HL-60 (cell line): ENCODE data around the gene PCDHGA12.

Experiments
- DNase-seq, 2 experiments: peaks; one replicate each; pipeline ENCODE4 v3.0.0-alpha.2; 2010 to 2020; ENCODE audit warnings: low read depth in 1 of 2, low spot score in 1 of 2
- H3K27ac ChIP-seq: fragments of 250-450 bp; sonication (Bioruptor Pico); replicated peaks from 2 replicates; pipeline ENCODE4 v1.5.1; 2020; ENCODE audit warnings: mild to moderate bottlenecking, moderate library complexity
- H3K27me3 ChIP-seq: fragments of 250-450 bp; sonication (Bioruptor Pico); 2 replicates; pipeline ENCODE4 v1.5.1; 2021; ENCODE audit warnings: mild to moderate bottlenecking, moderate library complexity; ENCODE audit not compliant: insufficient read depth, poor library complexity, severe bottlenecking
- H3K4me3 ChIP-seq: replicated peaks from 2 replicates; pipeline ENCODE4 v1.5.1; 2011; ENCODE audit warnings: mild to moderate bottlenecking, control low read depth, low read length; ENCODE audit not compliant: insufficient read depth
- GABPA ChIP-seq: IDR thresholded peaks from 2 replicates; pipeline ENCODE4 v1.6.1; 2012; ENCODE audit warnings: low read depth
- POLR2AphosphoS5 ChIP-seq: IDR thresholded peaks from 2 replicates; pipeline ENCODE4 v1.6.1; 2012; ENCODE audit warnings: low read depth
- SPI1 ChIP-seq: IDR thresholded peaks from 2 replicates; pipeline ENCODE4 v1.6.1; 2012; ENCODE audit warnings: low read depth, mild to moderate bottlenecking, borderline replicate concordance
- long read RNA-seq: library from polyadenylated mRNA; unstranded; transcript quantifications from one replicate; pipeline ENCODE4 v2.0.0, GENCODE V29; 2020
- TF ChIP-seq, protein P1 (sequence below): IDR thresholded peaks from 2 replicates; pipeline ENCODE4 v1.6.1; 2012; ENCODE audit warnings: low read depth; ENCODE audit not compliant: insufficient replicate concordance
- TF ChIP-seq, protein P2 (sequence below): IDR thresholded peaks from one replicate; pipeline ENCODE4 v1.5.1; 2011; ENCODE audit warnings: low read length, control low read depth, inconsistent platforms; ENCODE audit not compliant: insufficient read depth

Gene PCDHGA12
- long read RNA-seq: 0 reads

DNA sequence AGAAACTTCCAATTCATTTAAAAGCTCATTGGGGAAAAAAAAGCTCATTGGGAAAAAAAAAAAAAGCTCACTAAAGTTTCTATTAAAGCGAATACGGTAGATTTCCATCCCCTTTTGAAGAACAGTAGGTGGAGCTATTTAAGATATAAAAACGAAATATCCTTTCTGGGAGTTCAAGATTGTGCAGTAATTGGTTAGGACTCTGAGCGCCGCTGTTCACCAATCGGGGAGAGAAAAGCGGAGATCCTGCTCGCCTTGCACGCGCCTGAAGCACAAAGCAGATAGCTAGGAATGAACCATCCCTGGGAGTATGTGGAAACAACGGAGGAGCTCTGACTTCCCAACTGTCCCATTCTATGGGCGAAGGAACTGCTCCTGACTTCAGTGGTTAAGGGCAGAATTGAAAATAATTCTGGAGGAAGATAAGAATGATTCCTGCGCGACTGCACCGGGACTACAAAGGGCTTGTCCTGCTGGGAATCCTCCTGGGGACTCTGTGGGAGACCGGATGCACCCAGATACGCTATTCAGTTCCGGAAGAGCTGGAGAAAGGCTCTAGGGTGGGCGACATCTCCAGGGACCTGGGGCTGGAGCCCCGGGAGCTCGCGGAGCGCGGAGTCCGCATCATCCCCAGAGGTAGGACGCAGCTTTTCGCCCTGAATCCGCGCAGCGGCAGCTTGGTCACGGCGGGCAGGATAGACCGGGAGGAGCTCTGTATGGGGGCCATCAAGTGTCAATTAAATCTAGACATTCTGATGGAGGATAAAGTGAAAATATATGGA, at the start of gene PCDHGA12:
TSS of gene PCDHGA12 (plus strand) at position 176 of the 782 bp plus-strand sequence. CDS start at position 429, 253 bp downstream.
- H3K27ac ChIP-seq: no peak within 1 kb of the TSS
- H3K4me3 ChIP-seq: no peak within 1 kb of the TSS
- no peaks in the 10 kb centered on the region for H3K27me3 ChIP-seq
- TF ChIP-seq, protein P1, sequence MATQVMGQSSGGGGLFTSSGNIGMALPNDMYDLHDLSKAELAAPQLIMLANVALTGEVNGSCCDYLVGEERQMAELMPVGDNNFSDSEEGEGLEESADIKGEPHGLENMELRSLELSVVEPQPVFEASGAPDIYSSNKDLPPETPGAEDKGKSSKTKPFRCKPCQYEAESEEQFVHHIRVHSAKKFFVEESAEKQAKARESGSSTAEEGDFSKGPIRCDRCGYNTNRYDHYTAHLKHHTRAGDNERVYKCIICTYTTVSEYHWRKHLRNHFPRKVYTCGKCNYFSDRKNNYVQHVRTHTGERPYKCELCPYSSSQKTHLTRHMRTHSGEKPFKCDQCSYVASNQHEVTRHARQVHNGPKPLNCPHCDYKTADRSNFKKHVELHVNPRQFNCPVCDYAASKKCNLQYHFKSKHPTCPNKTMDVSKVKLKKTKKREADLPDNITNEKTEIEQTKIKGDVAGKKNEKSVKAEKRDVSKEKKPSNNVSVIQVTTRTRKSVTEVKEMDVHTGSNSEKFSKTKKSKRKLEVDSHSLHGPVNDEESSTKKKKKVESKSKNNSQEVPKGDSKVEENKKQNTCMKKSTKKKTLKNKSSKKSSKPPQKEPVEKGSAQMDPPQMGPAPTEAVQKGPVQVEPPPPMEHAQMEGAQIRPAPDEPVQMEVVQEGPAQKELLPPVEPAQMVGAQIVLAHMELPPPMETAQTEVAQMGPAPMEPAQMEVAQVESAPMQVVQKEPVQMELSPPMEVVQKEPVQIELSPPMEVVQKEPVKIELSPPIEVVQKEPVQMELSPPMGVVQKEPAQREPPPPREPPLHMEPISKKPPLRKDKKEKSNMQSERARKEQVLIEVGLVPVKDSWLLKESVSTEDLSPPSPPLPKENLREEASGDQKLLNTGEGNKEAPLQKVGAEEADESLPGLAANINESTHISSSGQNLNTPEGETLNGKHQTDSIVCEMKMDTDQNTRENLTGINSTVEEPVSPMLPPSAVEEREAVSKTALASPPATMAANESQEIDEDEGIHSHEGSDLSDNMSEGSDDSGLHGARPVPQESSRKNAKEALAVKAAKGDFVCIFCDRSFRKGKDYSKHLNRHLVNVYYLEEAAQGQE: no peak
- TF ChIP-seq, protein P2, sequence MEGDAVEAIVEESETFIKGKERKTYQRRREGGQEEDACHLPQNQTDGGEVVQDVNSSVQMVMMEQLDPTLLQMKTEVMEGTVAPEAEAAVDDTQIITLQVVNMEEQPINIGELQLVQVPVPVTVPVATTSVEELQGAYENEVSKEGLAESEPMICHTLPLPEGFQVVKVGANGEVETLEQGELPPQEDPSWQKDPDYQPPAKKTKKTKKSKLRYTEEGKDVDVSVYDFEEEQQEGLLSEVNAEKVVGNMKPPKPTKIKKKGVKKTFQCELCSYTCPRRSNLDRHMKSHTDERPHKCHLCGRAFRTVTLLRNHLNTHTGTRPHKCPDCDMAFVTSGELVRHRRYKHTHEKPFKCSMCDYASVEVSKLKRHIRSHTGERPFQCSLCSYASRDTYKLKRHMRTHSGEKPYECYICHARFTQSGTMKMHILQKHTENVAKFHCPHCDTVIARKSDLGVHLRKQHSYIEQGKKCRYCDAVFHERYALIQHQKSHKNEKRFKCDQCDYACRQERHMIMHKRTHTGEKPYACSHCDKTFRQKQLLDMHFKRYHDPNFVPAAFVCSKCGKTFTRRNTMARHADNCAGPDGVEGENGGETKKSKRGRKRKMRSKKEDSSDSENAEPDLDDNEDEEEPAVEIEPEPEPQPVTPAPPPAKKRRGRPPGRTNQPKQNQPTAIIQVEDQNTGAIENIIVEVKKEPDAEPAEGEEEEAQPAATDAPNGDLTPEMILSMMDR: no peak
- TF ChIP-seq POLR2AphosphoS5 (no peak), GABPA (no peak), SPI1 (no peak)
- peak in 1 of 2 experiments; percentile 46 for DNase-seq

DNA sequence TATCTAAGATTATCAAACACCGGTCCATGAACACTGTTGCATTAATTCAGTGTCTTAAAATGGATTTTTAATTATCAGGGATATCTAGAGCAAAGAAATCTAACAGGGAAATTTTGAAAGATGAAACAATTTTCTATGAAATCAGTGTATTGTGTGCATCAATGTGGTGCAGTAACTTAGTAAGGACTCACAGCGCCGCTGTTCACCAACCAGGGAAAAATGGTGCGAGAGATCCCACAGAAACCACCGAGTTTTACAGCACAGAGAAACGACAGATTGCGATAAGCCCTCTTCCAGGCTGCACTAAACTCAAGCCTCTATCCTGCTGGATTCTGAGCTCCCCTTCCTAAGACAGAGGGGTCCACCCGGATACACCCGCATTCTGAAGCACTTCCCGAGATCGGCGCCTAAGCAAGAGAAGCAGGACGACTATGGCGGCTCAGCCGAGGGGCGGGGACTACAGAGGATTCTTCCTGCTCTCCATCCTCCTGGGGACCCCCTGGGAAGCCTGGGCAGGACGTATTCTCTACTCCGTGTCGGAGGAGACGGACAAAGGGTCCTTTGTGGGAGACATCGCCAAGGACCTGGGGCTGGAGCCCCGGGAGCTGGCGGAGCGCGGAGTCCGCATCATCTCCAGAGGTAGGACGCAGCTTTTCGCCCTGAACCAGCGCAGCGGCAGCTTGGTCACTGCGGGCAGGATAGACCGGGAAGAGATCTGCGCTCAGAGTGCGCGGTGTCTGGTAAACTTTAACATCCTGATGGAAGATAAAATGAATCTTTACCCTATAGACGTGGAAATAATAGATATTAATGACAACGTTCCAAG, 47.6 kb upstream of the PCDHGA12 start, which contains the start of gene PCDHGA7:
TSS of gene PCDHGA7 (plus strand) at position 274 of the 826 bp plus-strand sequence. CDS start at position 432, 158 bp downstream.
- Histone ChIP-seq H3K4me3 (peak within 1 kb of the TSS; percentile 47), H3K27ac (no peak within 1 kb of the TSS; the same call in 1 of the 2 replicates), H3K27me3 (no peaks in the 10 kb centered on the region)
- TF ChIP-seq, protein P2: peak; percentile 33
- no peak for TF ChIP-seq POLR2AphosphoS5
- peak in 1 of 2 experiments; percentile 32 for DNase-seq

DNA sequence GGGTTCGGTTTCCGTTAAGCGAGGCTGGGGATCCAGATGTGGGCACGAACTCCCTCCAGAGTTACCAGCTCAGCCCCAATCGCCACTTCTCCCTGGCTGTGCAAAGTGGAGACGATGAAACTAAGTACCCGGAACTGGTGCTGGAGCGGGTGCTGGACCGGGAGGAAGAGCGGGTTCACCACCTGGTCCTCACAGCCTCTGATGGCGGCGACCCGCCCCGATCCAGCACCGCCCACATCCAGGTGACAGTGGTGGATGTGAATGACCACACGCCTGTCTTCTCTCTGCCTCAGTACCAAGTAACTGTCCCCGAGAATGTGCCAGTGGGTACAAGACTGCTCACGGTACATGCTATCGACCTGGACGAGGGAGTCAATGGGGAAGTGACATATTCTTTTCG, 47.0 kb upstream of the PCDHGA12 start:
- no peak for DNase-seq
- Histone ChIP-seq H3K27me3 (no peaks in the 10 kb centered on the region), H3K4me3 (no peak overlapping the region), H3K27ac (no peak overlapping the region)
- TF ChIP-seq SPI1 (no peak), POLR2AphosphoS5 (no peak), GABPA (no peak)
- TF ChIP-seq, protein P1: no peak
- TF ChIP-seq, protein P2: no peak
